Measurements from ENCODE around the gene SUSD6. TPM values are rescaled to one million over a fixed set of nuclear protein-coding genes. Genes with fewer than 3 reads are reported as not detected.

The SUSD6 gene
- polyA plus RNA-seq, 1 of the 3 experiments (the other 2 are of a cell fraction), result 8.5 TPM

- H3K36me3 ChIP-seq (replicated peaks in 1 of 2; ENCODE audit: control insufficient read depth in 1 of 2, insufficient read depth in 2 of 2, low read length in 1 of 2), result no peaks in the 10 kb centered on the region
- peaks cover 0 to 6% of the 10 kb centered on the region in 2 experiments; a peak in 1 of 4 replicates for H3K4me1 ChIP-seq (ENCODE audit: control insufficient read depth in 1 of 2, insufficient read depth in 2 of 2, low read depth in 1 of 2, low read length in 1 of 2)
- no peaks in the 10 kb centered on the region for H3K9me3 ChIP-seq
- ChIA-PET POLR2A (interaction anchor here (0.7 kb wide), 1 partner anchor 116 kb away, joined by 3 read pairs; the partner anchor contains the start of gene SUSD6), CTCF (interaction anchor here (0.6 to 7.1 kb wide), 58 partner anchors 9 to 588 kb away, joined by 3 to 107 read pairs (median 4); partner anchors contain the start of genes CCDC177, SRSF5 and SUSD6)
- H3K27ac ChIP-seq (ENCODE audit: low read depth in 2 of 2, low read length in 1 of 2), result no peak overlapping the region
- peak overlapping the region; percentile 75; the same call in 1 of the 2 replicates for H2AFZ ChIP-seq (ENCODE audit: low read depth)
- H3K4me3 ChIP-seq (ENCODE audit: low read depth in 2 of 2, low read length in 1 of 2), result peak overlapping the region; percentile 32 to 59
- H3F3A ChIP-seq (replicated peaks; ENCODE audit: insufficient read depth), result no peaks in the 10 kb centered on the region
- WGBS (ENCODE audit: low lambda C conversion rate), result 18% methylated on average over 48 of the region's 51 CpGs
- no peak overlapping the region for H3K9ac ChIP-seq
- H4K20me1 ChIP-seq (ENCODE audit: insufficient read depth), result no peaks in the 10 kb centered on the region
- H3K9me2 ChIP-seq, result no peaks in the 10 kb centered on the region
- no peaks in the 10 kb centered on the region for H3K79me2 ChIP-seq (ENCODE audit: insufficient read depth)
- peak overlapping the region; percentile 72; the same call in 1 of the 2 replicates for H3K4me2 ChIP-seq
- TF ChIP-seq TAF1 (IDR thresholded peaks at IDR 0.05; ENCODE audit: borderline replicate concordance, low read depth, low read length) (no peak), EP300 (IDR thresholded peaks at IDR 0.05; ENCODE audit: borderline replicate concordance in 1 of 2, low read depth in 1 of 2, low read length in 1 of 2) (no peak), RAD21 (IDR thresholded peaks at IDR 0.05; ENCODE audit: low read length) (peak; percentile 97), NRF1 (IDR thresholded peaks at IDR 0.05; ENCODE audit: low read depth, low read length) (peak; percentile 24; the same call in 1 of the 2 replicates), YY1 (IDR thresholded peaks at IDR 0.05; ENCODE audit: low read depth) (no peak), FOXJ3 (CRISPR knock-in tag; IDR thresholded peaks at IDR 0.05) (no peak), NFIC (IDR thresholded peaks at IDR 0.05; ENCODE audit: borderline replicate concordance) (no peak), CHD2 (IDR thresholded peaks at IDR 0.05; ENCODE audit: low read length, partially characterized antibody) (no peak), SMC3 (IDR thresholded peaks at IDR 0.05; ENCODE audit: low read depth, low read length) (peak; percentile 96), FOSL2 (IDR thresholded peaks at IDR 0.05; ENCODE audit: borderline replicate concordance, low read depth) (no peak), GABPA (IDR thresholded peaks at IDR 0.05; ENCODE audit: low read depth) (no peak), FOXM1 (IDR thresholded peaks at IDR 0.05; ENCODE audit: low read depth) (no peak), GATA2 (CRISPR knock-in tag; IDR thresholded peaks at IDR 0.05) (no peak), JUND (IDR thresholded peaks at IDR 0.05) (no peak), MXI1 (IDR thresholded peaks at IDR 0.05; ENCODE audit: low read depth, low read length) (no peak), TCF12 (IDR thresholded peaks at IDR 0.05) (no peak), ELF1 (IDR thresholded peaks at IDR 0.05) (no peak), SIN3A (IDR thresholded peaks at IDR 0.05; ENCODE audit: borderline replicate concordance, low read depth, low read length) (no peak), EZH2phosphoT487 (IDR thresholded peaks at IDR 0.05; ENCODE audit: borderline replicate concordance, low read depth) (no peak), RCOR1 (IDR thresholded peaks at IDR 0.05; ENCODE audit: low read length) (no peak), MAX (IDR thresholded peaks at IDR 0.05; ENCODE audit: low read depth) (peak; percentile 76; the same call in 1 of the 2 replicates), MEF2A (IDR thresholded peaks at IDR 0.05; ENCODE audit: borderline replicate concordance, low read depth) (no peak), RXRA (IDR thresholded peaks at IDR 0.05; ENCODE audit: borderline replicate concordance, low read depth) (no peak)
- TF ChIP-seq, protein P1, sequence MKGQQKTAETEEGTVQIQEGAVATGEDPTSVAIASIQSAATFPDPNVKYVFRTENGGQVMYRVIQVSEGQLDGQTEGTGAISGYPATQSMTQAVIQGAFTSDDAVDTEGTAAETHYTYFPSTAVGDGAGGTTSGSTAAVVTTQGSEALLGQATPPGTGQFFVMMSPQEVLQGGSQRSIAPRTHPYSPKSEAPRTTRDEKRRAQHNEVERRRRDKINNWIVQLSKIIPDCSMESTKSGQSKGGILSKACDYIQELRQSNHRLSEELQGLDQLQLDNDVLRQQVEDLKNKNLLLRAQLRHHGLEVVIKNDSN (IDR thresholded peaks at IDR 0.05; ENCODE audit: borderline replicate concordance, low read depth), result no peak
- TF ChIP-seq, protein P2, sequence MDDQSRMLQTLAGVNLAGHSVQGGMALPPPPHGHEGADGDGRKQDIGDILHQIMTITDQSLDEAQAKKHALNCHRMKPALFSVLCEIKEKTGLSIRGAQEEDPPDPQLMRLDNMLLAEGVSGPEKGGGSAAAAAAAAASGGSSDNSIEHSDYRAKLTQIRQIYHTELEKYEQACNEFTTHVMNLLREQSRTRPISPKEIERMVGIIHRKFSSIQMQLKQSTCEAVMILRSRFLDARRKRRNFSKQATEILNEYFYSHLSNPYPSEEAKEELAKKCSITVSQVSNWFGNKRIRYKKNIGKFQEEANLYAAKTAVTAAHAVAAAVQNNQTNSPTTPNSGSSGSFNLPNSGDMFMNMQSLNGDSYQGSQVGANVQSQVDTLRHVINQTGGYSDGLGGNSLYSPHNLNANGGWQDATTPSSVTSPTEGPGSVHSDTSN (IDR thresholded peaks at IDR 0.05), result no peak
- TF ChIP-seq, protein P3, sequence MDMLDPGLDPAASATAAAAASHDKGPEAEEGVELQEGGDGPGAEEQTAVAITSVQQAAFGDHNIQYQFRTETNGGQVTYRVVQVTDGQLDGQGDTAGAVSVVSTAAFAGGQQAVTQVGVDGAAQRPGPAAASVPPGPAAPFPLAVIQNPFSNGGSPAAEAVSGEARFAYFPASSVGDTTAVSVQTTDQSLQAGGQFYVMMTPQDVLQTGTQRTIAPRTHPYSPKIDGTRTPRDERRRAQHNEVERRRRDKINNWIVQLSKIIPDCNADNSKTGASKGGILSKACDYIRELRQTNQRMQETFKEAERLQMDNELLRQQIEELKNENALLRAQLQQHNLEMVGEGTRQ (IDR thresholded peaks at IDR 0.05; ENCODE audit: borderline replicate concordance, low read depth, low read length), result no peak
- TF ChIP-seq, protein P4, sequence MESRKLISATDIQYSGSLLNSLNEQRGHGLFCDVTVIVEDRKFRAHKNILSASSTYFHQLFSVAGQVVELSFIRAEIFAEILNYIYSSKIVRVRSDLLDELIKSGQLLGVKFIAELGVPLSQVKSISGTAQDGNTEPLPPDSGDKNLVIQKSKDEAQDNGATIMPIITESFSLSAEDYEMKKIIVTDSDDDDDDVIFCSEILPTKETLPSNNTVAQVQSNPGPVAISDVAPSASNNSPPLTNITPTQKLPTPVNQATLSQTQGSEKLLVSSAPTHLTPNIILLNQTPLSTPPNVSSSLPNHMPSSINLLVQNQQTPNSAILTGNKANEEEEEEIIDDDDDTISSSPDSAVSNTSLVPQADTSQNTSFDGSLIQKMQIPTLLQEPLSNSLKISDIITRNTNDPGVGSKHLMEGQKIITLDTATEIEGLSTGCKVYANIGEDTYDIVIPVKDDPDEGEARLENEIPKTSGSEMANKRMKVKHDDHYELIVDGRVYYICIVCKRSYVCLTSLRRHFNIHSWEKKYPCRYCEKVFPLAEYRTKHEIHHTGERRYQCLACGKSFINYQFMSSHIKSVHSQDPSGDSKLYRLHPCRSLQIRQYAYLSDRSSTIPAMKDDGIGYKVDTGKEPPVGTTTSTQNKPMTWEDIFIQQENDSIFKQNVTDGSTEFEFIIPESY (IDR thresholded peaks at IDR 0.05; ENCODE audit: borderline replicate concordance, low read depth), result no peak
- TF ChIP-seq, protein P5, sequence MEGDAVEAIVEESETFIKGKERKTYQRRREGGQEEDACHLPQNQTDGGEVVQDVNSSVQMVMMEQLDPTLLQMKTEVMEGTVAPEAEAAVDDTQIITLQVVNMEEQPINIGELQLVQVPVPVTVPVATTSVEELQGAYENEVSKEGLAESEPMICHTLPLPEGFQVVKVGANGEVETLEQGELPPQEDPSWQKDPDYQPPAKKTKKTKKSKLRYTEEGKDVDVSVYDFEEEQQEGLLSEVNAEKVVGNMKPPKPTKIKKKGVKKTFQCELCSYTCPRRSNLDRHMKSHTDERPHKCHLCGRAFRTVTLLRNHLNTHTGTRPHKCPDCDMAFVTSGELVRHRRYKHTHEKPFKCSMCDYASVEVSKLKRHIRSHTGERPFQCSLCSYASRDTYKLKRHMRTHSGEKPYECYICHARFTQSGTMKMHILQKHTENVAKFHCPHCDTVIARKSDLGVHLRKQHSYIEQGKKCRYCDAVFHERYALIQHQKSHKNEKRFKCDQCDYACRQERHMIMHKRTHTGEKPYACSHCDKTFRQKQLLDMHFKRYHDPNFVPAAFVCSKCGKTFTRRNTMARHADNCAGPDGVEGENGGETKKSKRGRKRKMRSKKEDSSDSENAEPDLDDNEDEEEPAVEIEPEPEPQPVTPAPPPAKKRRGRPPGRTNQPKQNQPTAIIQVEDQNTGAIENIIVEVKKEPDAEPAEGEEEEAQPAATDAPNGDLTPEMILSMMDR (IDR thresholded peaks at IDR 0.05), result peak; percentile 98
- no peaks in the 10 kb centered on the region for H3K27me3 ChIP-seq (ENCODE audit: insufficient read depth)
- DNase-seq, result peak; percentile 95
Measured at GRCh38 chr14:69726761-69727511, 115.5 kb downstream of the SUSD6 start.
